GM21825 (cell line): ENCODE measurements around the gene RTN4IP1.

Experiments used
- ATAC-seq: cut with Tn5 transposase; IDR thresholded peaks from one replicate; pipeline ENCODE4 v1.9.1; 2021; ENCODE audit warnings: mild to moderate bottlenecking, moderate library complexity; ENCODE audit not compliant: unreplicated experiment

The RTN4IP1 gene

GRCh38 chr6:106525107-106525881 lies 104.0 kb downstream of the RTN4IP1 start:
- ATAC-seq, result peak; percentile 45

GRCh38 chr6:106522562-106523250 lies 106.6 kb downstream of the RTN4IP1 start:
- no peak for ATAC-seq
